ENCODE measurements around the gene TNS4. TPM values are rescaled to one million over a fixed set of nuclear protein-coding genes. Genes with fewer than 3 reads are reported as not detected.

The TNS4 gene
- total and polyA plus RNA-seq, 4 experiments from 2014 or later, result 0.18 to 1.8 (median 0.29) TPM

DNA sequence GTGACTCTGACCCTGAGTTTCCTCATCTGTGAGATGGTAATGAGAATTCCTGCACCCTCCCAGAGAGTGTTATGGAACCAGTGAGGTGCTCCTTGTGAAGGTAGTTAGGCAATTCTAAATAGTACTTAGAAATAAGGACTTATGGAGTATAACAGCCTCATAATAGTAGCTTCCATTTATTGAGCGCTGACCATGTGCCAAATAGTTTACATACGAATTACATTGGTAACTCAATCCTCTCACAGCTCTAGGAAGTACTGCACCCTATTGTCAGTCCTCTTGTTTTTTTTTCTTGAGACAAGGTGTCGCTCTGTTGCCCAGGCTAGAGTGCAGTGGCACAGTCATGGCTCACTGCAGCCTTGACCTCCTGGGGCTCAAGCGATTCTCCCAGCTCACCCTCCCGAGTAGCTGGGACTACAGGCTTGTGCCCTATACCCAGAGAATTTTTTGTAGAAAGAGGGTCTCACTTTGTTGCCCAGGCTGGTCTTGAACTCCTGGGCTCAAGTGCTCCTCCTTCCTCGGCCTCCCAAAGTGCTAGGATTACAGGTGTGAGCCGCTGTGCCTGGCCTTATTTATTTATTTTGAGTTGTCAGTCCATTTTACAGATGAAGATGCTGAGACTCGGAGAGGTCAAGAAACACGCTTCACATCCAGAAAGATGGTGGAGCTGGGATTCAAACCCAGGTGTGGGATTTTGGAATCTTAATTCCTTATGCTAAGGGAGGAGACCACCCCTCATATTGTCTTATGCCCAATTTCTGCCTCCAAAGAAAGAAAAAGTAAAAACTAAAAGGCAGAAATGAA is 2.9 kb downstream of the TNS4 start:
- H3K9me3 Mint-ChIP-seq, result no peaks in the 10 kb centered on the region
- Histone ChIP-seq H3K27me3 (ENCODE audit: insufficient read depth, low read length) (no peaks in the 10 kb centered on the region), H3K36me3 (ENCODE audit: insufficient read depth, low read length) (no peaks in the 10 kb centered on the region), H3K9me3 (ENCODE audit: control insufficient read depth in 1 of 2, low read length in 2 of 2) (no peaks in the 10 kb centered on the region), H3K27ac (ENCODE audit: low read depth, low read length) (no peak overlapping the region), H3K4me1 (ENCODE audit: insufficient read depth, low read length) (no peaks in the 10 kb centered on the region), H3K4me3 (ENCODE audit: low read length in 2 of 2) (no peak overlapping the region)
- ChIA-PET CTCF (ENCODE audit: partially characterized antibody) (interaction anchor here (1.0 to 1.2 kb wide), 4 partner anchors 22 to 35 kb away, joined by 3 to 5 read pairs (median 4); no protein-coding TSS in a partner anchor), POLR2A (ENCODE audit: partially characterized antibody) (interaction anchor here (0.6 to 1.4 kb wide), 6 partner anchors 16 to 823 kb away, joined by 3 to 4 read pairs (median 3); no protein-coding TSS in a partner anchor)
- no peaks in the 10 kb centered on the region for H3K27me3 Mint-ChIP-seq
- no peak for DNase-seq
- peaks cover 0 to 3% (median 0%) of the 10 kb centered on the region in 4 donors for H3K4me1 Mint-ChIP-seq
- intact Hi-C loops (cut with micrococcal nuclease), result no loop called here
- H3K36me3 Mint-ChIP-seq, result no peaks in the 10 kb centered on the region
- H3K4me3 Mint-ChIP-seq, result no peak overlapping the region
- no peak overlapping the region for H3K27ac Mint-ChIP-seq

GRCh38 chr17:40497695-40498094 is 3.7 kb downstream of the TNS4 start:
- Mint-ChIP-seq H3K4me3 (no peak overlapping the region), H3K9me3 (no peaks in the 10 kb centered on the region), H3K36me3 (no peaks in the 10 kb centered on the region), H3K4me1 (peaks cover 0 to 3% (median 0%) of the 10 kb centered on the region in 4 donors), H3K27ac (no peak overlapping the region), H3K27me3 (no peaks in the 10 kb centered on the region)
- CTCF ChIA-PET (ENCODE audit: partially characterized antibody), result interaction anchor here (1.0 to 1.2 kb wide), 5 partner anchors 21 to 46 kb away, joined by 3 to 5 read pairs (median 4); no protein-coding TSS in a partner anchor
- H3K4me1 ChIP-seq (ENCODE audit: insufficient read depth, low read length), result no peaks in the 10 kb centered on the region
- no peaks in the 10 kb centered on the region for H3K27me3 ChIP-seq (ENCODE audit: insufficient read depth, low read length)
- POLR2A ChIA-PET (ENCODE audit: partially characterized antibody), result interaction anchor here (0.6 to 1.4 kb wide), 7 partner anchors 17 to 824 kb away, joined by 3 to 4 read pairs (median 3); no protein-coding TSS in a partner anchor
- no peak for DNase-seq
- no peaks in the 10 kb centered on the region for H3K9me3 ChIP-seq (ENCODE audit: control insufficient read depth in 1 of 2, low read length in 2 of 2)
- no peak overlapping the region for H3K4me3 ChIP-seq (ENCODE audit: low read length in 2 of 2)
- no peaks in the 10 kb centered on the region for H3K36me3 ChIP-seq (ENCODE audit: insufficient read depth, low read length)
- no peak overlapping the region for H3K27ac ChIP-seq (ENCODE audit: low read depth, low read length)
- intact Hi-C loops (cut with micrococcal nuclease), result no loop called here

DNA sequence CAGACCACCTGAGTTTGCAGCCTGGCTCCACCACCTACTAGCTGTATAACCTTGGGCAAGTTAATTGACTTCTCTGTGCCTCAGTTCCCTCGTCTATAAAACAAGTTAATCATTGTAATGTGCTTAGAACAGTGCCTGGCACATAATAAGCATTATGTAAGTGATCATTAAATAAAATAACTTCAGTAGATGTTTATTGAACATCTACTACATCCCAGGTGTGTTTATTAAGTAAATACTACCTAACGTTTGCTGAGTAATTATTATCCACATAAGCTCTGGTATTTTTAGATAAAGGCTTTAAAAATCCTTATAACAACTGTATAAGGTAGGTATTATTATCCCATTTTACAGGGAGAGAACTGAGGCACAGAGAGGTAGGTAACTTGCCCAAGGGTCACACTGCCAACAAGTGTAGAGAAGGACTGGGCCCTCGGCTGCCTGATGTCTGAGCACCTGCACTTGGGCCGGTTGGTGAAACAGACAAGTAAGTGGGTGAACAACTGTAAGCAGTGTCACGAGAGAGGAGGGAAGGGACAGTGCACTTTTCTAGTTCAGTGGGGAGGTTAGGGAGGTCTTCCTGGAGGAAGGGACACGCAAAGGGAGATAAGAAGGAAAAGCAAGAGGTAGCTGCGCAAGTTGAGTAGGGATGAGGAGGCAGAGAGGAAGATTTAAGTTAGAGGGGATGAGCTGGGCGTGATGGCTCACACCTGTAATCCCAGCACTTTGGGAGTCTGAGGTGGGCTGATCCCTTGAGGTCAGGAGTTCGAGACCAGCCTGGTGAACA is 4.6 kb downstream of the TNS4 start:
- peaks cover 6% of the 10 kb centered on the region for H3K4me1 ChIP-seq (ENCODE audit: insufficient read depth, low read length)
- intact Hi-C loops (cut with micrococcal nuclease), result no loop called here
- no peaks in the 10 kb centered on the region for H3K9me3 Mint-ChIP-seq
- H3K4me3 ChIP-seq (ENCODE audit: low read length in 2 of 2), result no peak overlapping the region
- H3K36me3 Mint-ChIP-seq, result no peaks in the 10 kb centered on the region
- H3K9me3 ChIP-seq (ENCODE audit: control insufficient read depth in 1 of 2, low read length in 2 of 2), result no peaks in the 10 kb centered on the region
- no peaks in the 10 kb centered on the region for H3K27me3 ChIP-seq (ENCODE audit: insufficient read depth, low read length)
- CTCF ChIA-PET (ENCODE audit: partially characterized antibody), result interaction anchor here (1.0 to 2.9 kb wide), 4 partner anchors 20 to 45 kb away, joined by 3 to 14 read pairs (median 7); no protein-coding TSS in a partner anchor
- no peak overlapping the region for H3K27ac ChIP-seq (ENCODE audit: low read depth, low read length)
- no peaks in the 10 kb centered on the region for H3K27me3 Mint-ChIP-seq
- POLR2A ChIA-PET (ENCODE audit: partially characterized antibody), result interaction anchor here (0.6 to 0.8 kb wide), 2 partner anchors 16 to 108 kb away, joined by 3 read pairs; no protein-coding TSS in a partner anchor
- H3K36me3 ChIP-seq (ENCODE audit: insufficient read depth, low read length), result no peaks in the 10 kb centered on the region
- H3K4me1 Mint-ChIP-seq, result peaks cover 0 to 3% (median 2%) of the 10 kb centered on the region in 4 donors
- peak overlapping the region in 1 of 7 donors; percentile 48 for H3K27ac Mint-ChIP-seq
- DNase-seq, result no peak
- no peak overlapping the region for H3K4me3 Mint-ChIP-seq

- H3K36me3 Mint-ChIP-seq, result no peaks in the 10 kb centered on the region
- H3K4me3 ChIP-seq (ENCODE audit: low read length in 2 of 2), result no peak overlapping the region
- no peaks in the 10 kb centered on the region for H3K9me3 ChIP-seq (ENCODE audit: control insufficient read depth in 1 of 2, low read length in 2 of 2)
- no peaks in the 10 kb centered on the region for H3K9me3 Mint-ChIP-seq
- no peak overlapping the region for H3K4me3 Mint-ChIP-seq
- H3K4me1 ChIP-seq (ENCODE audit: insufficient read depth, low read length), result peaks cover 10% of the 10 kb centered on the region
- no peak for DNase-seq
- no peak overlapping the region for H3K27ac ChIP-seq (ENCODE audit: low read depth, low read length)
- no peak overlapping the region for H3K27ac Mint-ChIP-seq
- intact Hi-C loops (cut with micrococcal nuclease), result no loop called here
- H3K4me1 Mint-ChIP-seq, result peaks cover under 1 to 8% (median 6%) of the 10 kb centered on the region in 4 donors
- CTCF ChIA-PET (ENCODE audit: partially characterized antibody), result interaction anchor here (2.7 to 2.9 kb wide), 2 partner anchors 20 to 36 kb away, joined by 10 to 14 read pairs; no protein-coding TSS in a partner anchor
- H3K27me3 ChIP-seq (ENCODE audit: insufficient read depth, low read length), result no peaks in the 10 kb centered on the region
- no peaks in the 10 kb centered on the region for H3K27me3 Mint-ChIP-seq
- POLR2A ChIA-PET (ENCODE audit: partially characterized antibody), result interaction anchor here (0.8 kb wide), 1 partner anchor 16 kb away, joined by 3 read pairs; no protein-coding TSS in a partner anchor
- no peaks in the 10 kb centered on the region for H3K36me3 ChIP-seq (ENCODE audit: insufficient read depth, low read length)
Observed at GRCh38 chr17:40496170-40496569, 5.3 kb downstream of the TNS4 start.

- ChIA-PET POLR2A (ENCODE audit: partially characterized antibody) (interaction anchor here (0.6 to 1.3 kb wide), 3 partner anchors 15 to 65 kb away, joined by 3 to 4 read pairs (median 3); no protein-coding TSS in a partner anchor), CTCF (ENCODE audit: partially characterized antibody) (interaction anchor here (1.2 to 2.9 kb wide), 3 partner anchors 19 to 65 kb away, joined by 6 to 14 read pairs (median 10); no protein-coding TSS in a partner anchor)
- Mint-ChIP-seq H3K27me3 (no peaks in the 10 kb centered on the region), H3K27ac (no peak overlapping the region), H3K36me3 (no peaks in the 10 kb centered on the region), H3K4me1 (peaks cover 9 to 19% (median 14%) of the 10 kb centered on the region in 4 donors), H3K9me3 (no peaks in the 10 kb centered on the region), H3K4me3 (no peak overlapping the region)
- no peak for DNase-seq
- H3K4me1 ChIP-seq (ENCODE audit: insufficient read depth, low read length), result peaks cover 21% of the 10 kb centered on the region
- no peaks in the 10 kb centered on the region for H3K9me3 ChIP-seq (ENCODE audit: control insufficient read depth in 1 of 2, low read length in 2 of 2)
- no peak overlapping the region for H3K27ac ChIP-seq (ENCODE audit: low read depth, low read length)
- no peaks in the 10 kb centered on the region for H3K27me3 ChIP-seq (ENCODE audit: insufficient read depth, low read length)
- no peaks in the 10 kb centered on the region for H3K36me3 ChIP-seq (ENCODE audit: insufficient read depth, low read length)
- no peak overlapping the region for H3K4me3 ChIP-seq (ENCODE audit: low read length in 2 of 2)
- intact Hi-C loops (cut with micrococcal nuclease), result no loop called here
Observed at GRCh38 chr17:40495140-40495539, 6.3 kb downstream of the TNS4 start.

- POLR2A ChIA-PET (ENCODE audit: partially characterized antibody), result interaction anchor here (0.9 to 1.4 kb wide), 4 partner anchors 13 to 66 kb away, joined by 3 to 4 read pairs (median 3); no protein-coding TSS in a partner anchor
- Mint-ChIP-seq H3K9me3 (no peaks in the 10 kb centered on the region), H3K4me1 (peaks cover 15 to 33% (median 23%) of the 10 kb centered on the region in 4 donors), H3K4me3 (no peak overlapping the region), H3K27ac (peak overlapping the region in 1 of 7 donors; percentile 47), H3K27me3 (no peaks in the 10 kb centered on the region), H3K36me3 (no peaks in the 10 kb centered on the region)
- Histone ChIP-seq H3K4me3 (ENCODE audit: low read length in 2 of 2) (no peak overlapping the region), H3K27ac (ENCODE audit: low read depth, low read length) (no peak overlapping the region), H3K27me3 (ENCODE audit: insufficient read depth, low read length) (no peaks in the 10 kb centered on the region), H3K9me3 (ENCODE audit: control insufficient read depth in 1 of 2, low read length in 2 of 2) (no peaks in the 10 kb centered on the region), H3K36me3 (ENCODE audit: insufficient read depth, low read length) (no peaks in the 10 kb centered on the region), H3K4me1 (ENCODE audit: insufficient read depth, low read length) (peaks cover 35% of the 10 kb centered on the region)
- CTCF ChIA-PET (ENCODE audit: partially characterized antibody), result interaction anchor here (1.2 to 2.7 kb wide), 2 partner anchors 17 to 67 kb away, joined by 6 to 10 read pairs; no protein-coding TSS in a partner anchor
- intact Hi-C loops (cut with micrococcal nuclease), result no loop called here
- no peak for DNase-seq
Observed at GRCh38 chr17:40493697-40494096, 7.7 kb downstream of the TNS4 start.
